Measurements from ENCODE around the gene SDR9C7. TPM values are rescaled to one million over a fixed set of nuclear protein-coding genes. Genes with fewer than 3 reads are reported as not detected.
"Not testable (repeated sequence)": the region's sequence is repeated elsewhere in the genome, so short reads cannot be mapped to it uniquely, and the experiment has no call there.

SDR9C7 gene
- not detected in 2 replicates for total RNA-seq (2014; rRNA removed; shearing (Covaris generic))
- polyA plus RNA-seq (2014; cell fraction: nucleus; rRNA removed) = not detected in 2 replicates

DNA sequence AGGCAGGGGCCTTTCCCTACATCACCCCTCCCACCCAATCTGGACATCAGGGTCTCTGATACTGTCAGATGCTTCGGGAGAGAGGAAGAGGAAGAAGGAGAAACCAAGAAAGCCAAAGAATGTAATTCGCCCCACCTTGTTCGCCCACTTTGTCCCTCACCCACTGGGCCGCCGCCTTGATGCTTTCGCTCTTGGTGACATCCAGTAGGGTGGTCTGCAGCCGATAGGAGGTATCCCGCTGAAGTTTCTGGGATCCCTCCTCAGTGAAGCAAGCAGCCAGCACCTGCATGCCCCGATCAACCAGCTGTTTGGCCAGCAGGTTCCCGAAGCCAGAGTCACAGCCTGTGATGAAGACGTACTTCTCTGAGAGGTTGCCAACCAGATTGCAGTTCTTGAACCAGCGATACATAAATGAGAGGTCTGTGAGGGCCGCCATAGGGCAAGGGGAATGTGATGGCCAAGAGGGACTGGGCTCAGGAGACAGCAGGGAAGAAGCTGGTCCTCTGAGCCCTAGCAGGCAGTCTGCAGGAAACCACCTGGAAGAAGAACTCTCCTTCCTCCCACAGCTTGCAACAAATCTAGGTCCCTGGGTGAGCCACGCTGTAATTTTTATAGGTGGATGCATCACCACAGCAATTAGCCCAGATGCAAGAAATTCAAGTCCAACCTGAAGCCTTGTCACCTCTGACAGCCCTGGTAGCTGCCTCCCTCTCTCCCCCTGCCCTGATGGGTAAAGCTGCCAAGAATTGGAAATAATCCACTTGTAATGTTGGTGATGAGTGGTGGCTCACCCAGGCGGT is at the start of gene SDR9C7:
SDR9C7 (minus strand) TSS at position 583 of the 800 bp plus-strand sequence; CDS start at position 436, 147 bp downstream.
- no peak for DNase-seq (ENCODE audit: extremely low read depth, low read depth)

DNA sequence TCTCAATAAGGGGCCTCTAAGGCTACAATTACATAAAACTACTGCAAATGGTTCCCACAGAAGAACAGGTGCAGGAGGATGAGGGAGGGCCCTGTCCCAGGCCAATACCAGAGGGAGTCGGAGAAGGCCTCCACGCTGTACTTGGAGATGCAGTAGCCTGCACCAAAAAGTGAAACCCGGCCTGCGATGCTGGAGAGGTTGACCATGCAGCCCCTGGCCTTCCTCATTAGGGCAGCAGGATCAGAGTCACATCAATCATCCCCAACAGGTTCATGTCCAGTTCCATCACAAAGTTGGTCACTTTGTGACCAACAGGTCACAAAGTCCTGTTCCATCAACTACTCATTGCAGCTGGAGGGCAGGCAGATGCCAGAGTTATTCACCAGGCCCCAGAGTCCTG is 49.2 kb upstream of the SDR9C7 start:
- DNase-seq (ENCODE audit: extremely low read depth, low read depth) = no peak

DNA sequence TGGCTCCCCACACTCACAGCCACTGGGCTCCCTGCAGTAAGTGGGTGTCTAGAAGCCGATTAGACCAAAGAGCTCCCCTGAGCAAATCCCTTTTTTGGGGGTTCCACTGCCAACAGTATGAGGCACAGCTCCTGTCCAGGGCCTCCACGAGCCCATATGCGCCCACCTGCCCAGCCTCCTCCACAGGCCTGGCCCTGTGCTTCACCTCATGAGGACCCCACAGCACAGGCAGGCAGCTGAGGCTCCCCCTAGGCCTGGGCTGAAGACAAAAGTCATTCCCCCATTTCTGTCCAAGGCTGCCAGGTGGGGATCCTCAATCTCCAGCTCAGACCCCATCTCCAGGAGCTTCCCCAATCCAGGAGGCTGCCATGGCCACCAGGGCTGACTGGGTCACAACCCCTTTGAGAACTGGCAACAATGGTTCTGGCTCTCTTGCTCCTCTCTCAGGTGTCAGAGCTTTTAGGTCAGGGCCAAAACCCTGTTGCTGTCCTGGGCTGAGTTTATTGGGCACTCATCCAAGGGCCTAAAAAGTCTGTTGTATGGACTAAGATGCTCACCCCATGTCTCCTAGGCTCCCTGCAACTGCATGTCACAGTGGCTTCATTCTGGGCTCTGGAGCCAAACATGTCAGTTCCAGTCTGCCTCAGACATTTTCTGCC is 48.5 kb upstream of the SDR9C7 start:
- not testable (repeated sequence) for DNase-seq (ENCODE audit: extremely low read depth, low read depth)

DNA sequence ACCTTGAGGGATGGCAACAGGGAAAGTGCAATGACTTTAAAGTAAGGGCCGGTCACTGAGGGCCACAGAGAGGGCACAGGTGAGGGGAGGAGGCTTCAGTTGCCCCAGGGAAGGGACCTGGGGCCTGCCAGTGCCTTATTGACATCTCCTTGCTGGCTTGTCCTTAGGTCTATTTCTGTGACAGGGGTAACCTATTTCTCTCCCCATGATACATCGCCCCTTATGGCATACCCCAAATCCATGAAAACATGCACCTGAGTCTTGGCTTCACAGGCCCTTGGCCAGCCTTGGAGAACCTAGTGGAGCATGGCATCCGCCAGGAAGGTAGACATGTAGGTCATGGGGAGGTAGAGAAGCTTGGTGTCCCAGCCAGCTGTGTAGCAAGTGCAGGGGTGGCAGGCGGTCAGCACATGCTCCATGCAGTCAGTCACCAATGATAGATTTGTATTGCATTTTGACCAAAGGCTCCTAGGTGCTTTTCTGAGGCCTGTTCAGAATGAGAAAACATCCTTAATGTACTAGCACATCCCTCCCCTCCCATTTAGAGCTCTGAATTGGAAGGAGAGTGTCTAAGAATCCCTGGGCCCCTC is 46.8 kb upstream of the SDR9C7 start:
- DNase-seq (ENCODE audit: extremely low read depth, low read depth) = no peak

DNA sequence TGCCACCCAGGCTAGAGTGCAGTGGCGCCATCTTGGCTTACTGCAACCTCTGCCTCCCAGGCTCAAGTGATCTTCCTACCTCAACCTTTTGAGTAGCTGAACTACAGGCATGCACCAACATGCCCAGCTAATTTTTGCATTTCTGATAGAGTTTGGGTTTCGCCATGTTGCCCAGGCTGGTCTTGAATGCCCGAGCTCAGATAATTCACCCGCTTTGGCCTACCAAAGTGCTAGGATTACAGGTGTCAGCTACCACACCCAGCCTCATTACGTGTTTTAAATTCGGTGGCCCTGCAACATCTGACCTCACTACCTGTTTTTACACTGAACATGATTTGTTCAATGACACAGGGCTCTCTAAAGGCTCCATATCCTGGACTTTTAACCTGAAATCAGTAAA is 46.1 kb upstream of the SDR9C7 start:
- no peak for DNase-seq (ENCODE audit: extremely low read depth, low read depth)

DNA sequence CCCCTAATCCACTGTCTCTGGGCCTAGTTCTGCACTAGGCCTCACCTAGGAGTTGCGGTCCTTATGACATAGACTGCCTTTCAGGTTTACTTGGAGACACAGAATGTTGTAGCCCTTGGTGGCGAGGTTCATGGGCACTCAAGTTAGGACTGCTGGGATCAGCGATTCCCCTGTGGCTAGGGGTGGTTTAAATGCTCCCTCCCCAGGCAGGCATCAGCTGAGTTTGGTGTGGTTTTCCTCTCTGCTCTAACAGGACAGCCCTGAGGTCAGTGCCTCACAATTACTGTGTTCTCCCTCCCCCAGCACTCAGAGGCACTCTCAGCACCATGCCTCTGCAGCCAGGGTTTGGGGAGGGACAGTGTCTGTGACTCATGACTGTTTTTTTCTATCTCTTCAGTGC is 45.4 kb upstream of the SDR9C7 start:
- no peak for DNase-seq (ENCODE audit: extremely low read depth, low read depth)

DNA sequence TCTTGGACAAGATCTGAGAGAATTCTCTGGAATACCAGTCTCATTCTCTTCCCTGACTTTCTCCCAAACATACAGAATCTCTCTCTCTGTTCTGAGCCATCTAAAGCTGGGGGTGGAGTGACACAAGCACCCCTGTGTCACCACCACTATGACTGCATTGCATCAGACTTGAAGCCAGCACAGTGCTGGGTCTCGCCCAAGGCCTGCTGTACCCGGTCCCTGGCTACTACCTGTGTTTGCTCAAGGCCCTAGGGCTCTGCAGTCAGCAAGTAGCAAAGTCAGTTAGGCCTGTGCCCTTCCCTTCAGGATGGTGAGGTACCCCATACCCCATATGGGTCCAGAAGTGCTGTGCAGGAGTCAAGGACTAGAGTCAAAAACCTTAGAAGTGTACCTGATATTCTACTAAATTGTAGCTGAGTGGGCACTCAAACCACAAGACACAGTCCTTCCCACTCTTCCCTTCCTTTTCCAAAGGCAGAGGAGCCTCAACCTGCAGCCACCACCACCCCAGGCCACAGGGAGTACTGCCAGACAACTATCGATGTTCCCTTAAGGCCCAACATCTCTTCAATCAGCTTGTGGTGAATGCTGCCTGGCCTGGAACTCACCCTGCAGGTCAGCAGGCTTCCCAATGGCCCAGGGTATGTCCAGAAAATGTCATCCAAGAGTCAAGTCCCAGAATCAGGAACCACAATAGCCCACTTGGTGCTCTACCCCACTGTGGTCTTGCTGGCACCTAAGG is 44.4 kb upstream of the SDR9C7 start:
- no peak for DNase-seq (ENCODE audit: extremely low read depth, low read depth)

DNA sequence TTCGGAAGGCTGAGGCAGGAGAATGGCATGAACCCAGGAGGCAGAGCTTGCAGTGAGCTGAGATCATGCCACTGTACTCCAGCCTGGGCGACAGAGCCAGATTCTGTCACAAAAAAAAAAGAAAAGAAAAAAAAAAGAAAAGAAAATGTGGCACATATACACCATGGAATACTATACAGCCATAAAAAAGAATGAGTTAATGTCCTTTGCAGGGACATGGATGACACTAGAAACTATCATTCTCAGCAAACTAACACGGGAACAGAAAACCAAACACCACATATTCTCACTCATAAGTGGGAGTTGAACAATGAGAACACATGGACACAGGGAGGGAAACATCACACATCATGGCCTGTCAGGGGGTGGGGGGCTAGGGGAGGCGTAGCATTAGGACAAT is 43.2 kb upstream of the SDR9C7 start:
- DNase-seq (ENCODE audit: extremely low read depth, low read depth) = not testable (repeated sequence)

DNA sequence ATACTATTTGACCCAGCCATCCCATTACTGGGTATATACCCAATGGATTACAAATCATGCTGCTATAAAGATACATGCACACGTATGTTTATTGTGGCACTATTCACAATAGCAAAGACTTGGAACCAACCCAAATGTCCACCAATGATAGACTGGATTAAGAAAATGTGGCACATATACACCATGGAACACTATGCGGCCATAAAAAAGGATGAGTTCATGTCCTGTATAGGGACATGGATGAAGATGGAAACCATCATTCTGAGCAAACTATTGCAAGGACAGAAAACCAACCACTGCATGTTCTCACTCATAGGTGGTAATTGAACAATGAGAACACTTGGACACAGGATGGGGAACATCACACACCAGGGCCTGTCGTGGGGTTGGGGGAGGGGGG is 40.0 kb upstream of the SDR9C7 start:
- DNase-seq (ENCODE audit: extremely low read depth, low read depth) = not testable (repeated sequence)

DNA sequence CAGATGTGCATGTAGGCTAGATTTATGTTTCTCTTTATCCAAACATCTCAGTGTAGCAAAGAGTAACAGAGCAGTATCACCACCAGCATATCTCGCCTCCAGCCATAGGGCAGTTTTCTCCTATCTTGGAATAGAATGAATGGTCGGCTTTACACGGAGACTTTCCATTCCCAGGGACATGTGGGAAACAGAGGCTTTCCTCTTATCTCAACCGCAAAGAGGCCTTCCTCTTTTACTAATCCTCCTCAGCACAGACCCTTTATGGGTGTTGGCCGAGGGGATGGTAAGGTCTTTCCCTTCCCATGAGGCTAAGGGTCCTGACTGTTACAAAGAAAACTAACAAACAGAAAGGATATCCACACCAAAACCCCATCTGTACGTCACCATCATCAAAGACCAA is 34.7 kb upstream of the SDR9C7 start:
- DNase-seq (ENCODE audit: extremely low read depth, low read depth) = not testable (repeated sequence)

DNA sequence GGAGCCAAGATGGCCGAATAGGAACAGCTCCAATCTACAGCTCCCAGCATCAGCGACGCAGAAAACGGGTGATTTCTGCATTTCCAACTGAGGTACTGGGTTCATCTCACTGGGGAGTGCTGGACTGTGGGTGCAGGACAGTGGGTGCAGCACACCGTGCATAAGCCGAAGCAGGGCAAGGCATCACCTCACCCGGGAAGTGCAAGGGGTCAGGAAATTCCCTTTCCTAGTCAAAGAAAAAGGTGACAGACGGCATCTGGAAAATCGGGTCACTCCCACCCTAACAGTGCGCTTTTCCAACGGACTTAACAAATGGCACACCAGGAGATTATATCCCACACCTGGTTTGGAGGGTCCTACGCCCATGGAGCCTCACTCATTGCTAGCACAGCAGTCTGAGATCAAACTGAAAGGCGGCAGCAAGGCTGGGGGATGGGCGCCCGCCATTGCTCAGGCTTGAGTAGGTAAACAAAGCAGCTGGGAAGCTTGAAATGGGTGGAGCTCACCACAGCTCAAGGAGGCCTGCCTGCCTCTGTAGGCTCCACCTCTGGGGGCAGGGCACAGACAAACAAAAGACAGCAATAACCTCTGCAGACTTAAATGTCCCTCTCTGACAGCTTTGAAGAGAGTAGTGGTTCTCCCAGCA is 31.9 kb upstream of the SDR9C7 start:
- DNase-seq (ENCODE audit: extremely low read depth, low read depth) = peak; percentile 35

DNA sequence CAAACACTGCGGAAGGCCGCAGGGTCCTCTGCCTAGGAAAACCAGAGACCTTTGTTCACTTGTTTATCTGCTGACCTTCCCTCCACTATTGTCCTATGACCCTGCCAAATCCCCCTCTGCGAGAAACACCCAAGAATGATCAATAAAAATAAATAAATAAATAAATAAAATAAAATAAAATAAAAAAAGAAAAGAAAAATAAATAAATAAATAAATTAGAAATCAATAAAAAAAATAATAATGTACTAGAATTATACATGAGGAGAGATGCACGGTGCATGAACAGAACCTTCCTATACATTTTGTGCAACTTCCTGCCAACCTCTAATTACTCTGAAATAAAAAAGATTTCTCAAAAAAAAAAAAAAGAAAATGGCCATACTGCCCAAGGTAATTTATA is 30.9 kb upstream of the SDR9C7 start:
- not testable (repeated sequence) for DNase-seq (ENCODE audit: extremely low read depth, low read depth)

DNA sequence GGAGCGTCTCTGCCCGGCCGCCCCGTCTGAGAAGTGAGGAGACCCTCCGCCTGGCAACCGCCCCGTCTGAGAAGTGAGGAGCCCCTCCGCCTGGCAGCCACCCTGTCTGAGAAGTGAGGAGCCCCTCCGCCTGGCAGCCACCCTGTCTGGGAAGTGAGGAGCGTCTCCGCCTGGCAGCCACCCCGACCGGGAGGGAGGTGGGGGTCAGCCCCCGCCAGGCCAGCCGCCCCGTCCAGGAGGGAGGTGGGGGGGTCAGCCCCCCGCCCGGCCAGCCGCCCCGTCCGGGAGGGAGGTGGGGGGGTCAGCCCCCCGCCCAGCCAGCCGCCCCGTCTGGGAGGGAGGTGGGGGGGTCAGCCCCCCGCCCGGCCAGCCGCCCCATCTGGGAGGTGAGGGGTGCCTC is 29.3 kb upstream of the SDR9C7 start:
- DNase-seq (ENCODE audit: extremely low read depth, low read depth) = not testable (repeated sequence)

DNA sequence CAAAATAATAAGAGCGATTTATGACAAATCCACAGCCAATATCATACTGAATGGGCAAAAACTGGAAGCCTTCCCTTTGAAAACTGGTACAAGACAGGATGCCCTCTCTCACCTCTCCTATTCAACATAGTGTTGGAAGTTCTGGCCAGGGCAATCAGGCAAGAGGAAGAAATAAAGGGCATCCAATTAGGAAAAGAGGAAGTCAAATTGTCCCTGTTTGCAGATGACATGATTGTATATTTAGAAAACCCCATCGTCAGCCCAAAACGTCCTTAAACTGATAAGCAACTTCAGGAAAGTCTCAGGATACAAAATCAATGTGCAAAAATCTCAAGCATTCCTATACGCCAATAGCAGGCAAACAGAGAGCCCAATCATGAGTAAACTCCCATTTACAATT is 28.0 kb upstream of the SDR9C7 start:
- DNase-seq (ENCODE audit: extremely low read depth, low read depth) = not testable (repeated sequence)

DNA sequence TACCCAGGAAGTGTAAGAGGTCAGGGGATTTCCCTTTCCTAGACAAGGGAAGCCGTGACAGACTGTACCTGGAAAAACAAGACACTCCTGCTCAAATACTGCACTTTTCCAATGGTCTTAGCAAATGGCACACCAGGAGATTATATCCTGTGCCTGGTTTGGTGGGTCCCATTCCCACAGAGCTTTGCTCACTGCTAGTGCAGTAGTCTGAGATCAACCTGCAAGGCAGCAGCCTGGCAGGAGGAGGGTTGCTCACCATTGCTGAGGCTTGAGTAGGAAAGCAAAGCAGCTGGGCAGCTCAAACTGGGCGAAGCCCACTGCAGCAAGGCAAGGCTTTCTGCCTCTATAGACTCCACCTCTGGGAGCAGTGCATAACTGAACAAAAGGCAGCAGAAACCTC is 24.2 kb upstream of the SDR9C7 start:
- no peak for DNase-seq (ENCODE audit: extremely low read depth, low read depth)

DNA sequence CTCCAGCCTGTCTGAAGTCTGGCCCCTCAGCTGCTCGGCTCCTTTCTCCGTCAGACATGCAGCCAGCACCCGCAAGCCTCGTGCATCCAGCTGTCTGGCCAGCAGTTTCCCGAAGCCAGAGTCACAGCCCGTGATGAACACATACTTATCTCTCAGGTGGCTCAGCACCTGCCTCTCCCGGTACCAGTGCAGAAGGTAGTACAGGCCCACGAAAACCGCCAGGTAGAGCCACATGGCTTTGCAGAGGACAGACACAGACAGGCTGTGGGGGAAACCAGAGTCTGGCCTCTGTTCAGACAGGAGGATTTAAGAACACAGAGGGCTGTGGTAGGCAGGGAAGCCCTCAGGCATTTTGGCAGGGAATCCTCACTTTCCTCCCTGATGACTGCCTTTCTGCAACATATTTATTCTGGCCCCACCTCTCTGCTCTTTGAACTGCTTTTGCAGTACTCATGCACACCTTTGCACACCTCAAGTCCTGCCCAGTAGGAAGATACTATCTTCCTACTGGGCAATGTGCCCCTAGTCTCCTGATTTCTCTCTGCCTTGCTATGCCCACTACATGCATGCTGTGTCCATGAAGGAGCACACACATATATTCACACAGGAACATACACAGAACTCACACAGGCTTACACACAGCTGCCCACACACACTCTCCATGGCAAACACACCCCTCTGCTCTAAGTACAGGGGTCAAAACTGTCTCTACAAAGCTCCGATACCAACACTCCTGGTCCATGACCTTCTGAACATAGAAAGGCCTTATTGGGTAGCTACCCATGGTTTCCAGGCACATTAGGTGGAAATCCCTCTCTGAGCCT is 23.2 kb upstream of the SDR9C7 start, which contains the start of gene RDH16:
RDH16 (minus strand) TSS at position 380 of the 824 bp plus-strand sequence; CDS start at position 234, 146 bp downstream.
- no peak for DNase-seq (ENCODE audit: extremely low read depth, low read depth)

DNA sequence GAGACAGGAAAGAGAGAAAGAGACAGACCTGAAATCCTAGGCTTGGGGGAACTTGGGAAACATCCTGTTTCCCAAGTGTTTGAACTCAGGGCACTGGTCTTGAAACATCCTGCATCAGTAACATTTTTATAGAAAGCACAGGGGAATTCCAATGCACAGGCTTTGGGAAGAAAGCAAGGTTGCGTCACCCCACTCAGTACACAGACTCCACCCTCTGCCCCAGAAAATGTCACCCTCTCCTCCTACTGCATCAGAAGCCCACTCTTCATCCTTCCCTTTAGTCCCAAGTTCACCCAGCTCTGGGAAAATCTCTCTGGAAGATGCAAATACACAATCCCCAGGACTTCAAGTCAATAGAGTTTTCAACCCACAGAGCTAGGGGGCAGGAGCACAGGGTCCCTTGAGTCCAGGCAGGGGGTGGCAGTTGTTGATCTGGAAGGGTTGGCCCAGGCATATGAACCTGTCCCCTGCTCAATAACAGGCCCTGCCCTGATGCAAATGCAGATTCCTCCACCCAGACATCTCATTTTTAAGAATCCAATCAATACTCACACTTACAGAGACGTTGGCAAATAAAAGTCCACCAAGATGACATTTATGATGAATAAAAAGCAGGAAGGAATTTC is 21.5 kb upstream of the SDR9C7 start:
- DNase-seq (ENCODE audit: extremely low read depth, low read depth) = no peak

DNA sequence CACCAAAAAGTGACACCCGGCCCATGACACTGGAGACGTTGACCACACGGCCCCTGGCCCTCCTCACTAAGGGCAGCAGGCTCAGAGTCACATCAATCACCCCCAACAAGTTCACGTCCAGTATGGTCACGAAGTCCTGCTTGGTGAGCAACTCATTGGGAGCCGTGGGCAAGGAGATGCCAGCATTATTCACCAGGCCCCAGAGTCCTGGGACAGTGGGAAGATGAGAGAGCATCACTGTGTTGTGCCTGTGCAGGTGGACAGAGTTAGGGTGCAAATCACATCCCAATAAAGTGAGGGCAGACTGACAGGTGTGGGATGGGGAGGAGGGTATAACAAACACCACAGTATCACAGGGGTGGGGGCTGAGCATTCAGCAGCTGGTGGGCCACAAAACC is 20.7 kb upstream of the SDR9C7 start:
- no peak for DNase-seq (ENCODE audit: extremely low read depth, low read depth)

All from NCI-H460 (cell line).